ENCODE data around the gene FAHD2A. TPM values are rescaled to one million over a fixed set of nuclear protein-coding genes. Genes with fewer than 3 reads are reported as not detected.
A peak's percentile ranks its signal among the peaks of the same experiment; 100 is the strongest.

Gene FAHD2A
- total RNA-seq, 1 donor from 2014 or later, result 22.8 TPM

DNA sequence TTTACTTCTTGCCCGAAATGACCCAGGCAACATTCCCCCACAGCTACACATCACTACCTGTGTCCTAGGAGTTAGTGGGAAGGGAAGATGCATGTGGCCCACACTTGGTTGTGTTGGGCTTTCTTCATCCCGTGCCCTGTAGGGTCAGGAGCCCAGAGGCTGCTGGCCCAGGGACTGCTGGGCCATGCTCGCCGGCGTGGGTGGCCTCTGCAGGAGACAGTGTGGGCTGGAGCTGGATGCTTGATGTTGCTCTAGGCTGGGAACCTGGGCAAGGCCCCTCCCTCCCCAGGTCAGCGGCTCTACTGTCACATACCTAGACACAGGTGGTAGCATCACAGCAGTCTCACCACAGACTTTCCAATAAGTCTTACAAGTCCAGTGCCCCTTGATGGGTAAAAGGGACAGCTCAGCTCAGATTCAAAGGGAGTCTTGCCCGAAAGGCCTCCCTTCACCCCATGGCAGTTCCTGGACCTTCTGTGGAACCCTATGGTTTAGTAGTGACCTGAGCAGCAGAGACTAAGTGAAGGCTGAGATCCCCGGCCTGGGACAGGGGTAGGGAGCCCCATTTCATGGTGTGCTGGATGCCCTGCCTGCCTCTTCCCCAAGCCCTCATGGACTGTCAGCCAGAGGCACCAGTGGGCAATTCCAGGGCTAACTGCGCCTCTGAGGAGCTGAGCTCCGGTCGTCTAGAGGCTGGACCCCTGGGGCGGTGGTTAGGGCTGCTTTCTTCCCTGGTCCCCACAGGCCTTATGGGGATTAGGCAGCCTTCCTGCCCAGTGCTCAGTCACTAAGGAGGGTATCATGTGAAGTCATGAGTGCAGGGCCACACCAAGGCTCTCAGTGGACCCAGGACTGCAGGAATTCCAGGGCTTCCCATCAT lies 45.4 kb upstream of the FAHD2A start:
- no peaks in the 10 kb centered on the region for H3K4me1 ChIP-seq
- H3K9me3 ChIP-seq, result no peaks in the 10 kb centered on the region
- DNase-seq, result no peak
- H3K27me3 ChIP-seq, result no peaks in the 10 kb centered on the region
- ATAC-seq, result no peak
- H3K36me3 ChIP-seq, result no peaks in the 10 kb centered on the region
- intact Hi-C loops (cut with DNase I), result no loop called here
- H3K27ac ChIP-seq, result no peak overlapping the region
- no peak overlapping the region for H3K4me3 ChIP-seq
- TF ChIP-seq, protein P1, sequence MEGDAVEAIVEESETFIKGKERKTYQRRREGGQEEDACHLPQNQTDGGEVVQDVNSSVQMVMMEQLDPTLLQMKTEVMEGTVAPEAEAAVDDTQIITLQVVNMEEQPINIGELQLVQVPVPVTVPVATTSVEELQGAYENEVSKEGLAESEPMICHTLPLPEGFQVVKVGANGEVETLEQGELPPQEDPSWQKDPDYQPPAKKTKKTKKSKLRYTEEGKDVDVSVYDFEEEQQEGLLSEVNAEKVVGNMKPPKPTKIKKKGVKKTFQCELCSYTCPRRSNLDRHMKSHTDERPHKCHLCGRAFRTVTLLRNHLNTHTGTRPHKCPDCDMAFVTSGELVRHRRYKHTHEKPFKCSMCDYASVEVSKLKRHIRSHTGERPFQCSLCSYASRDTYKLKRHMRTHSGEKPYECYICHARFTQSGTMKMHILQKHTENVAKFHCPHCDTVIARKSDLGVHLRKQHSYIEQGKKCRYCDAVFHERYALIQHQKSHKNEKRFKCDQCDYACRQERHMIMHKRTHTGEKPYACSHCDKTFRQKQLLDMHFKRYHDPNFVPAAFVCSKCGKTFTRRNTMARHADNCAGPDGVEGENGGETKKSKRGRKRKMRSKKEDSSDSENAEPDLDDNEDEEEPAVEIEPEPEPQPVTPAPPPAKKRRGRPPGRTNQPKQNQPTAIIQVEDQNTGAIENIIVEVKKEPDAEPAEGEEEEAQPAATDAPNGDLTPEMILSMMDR (IDR thresholded peaks at IDR 0.05), result no peak

DNA sequence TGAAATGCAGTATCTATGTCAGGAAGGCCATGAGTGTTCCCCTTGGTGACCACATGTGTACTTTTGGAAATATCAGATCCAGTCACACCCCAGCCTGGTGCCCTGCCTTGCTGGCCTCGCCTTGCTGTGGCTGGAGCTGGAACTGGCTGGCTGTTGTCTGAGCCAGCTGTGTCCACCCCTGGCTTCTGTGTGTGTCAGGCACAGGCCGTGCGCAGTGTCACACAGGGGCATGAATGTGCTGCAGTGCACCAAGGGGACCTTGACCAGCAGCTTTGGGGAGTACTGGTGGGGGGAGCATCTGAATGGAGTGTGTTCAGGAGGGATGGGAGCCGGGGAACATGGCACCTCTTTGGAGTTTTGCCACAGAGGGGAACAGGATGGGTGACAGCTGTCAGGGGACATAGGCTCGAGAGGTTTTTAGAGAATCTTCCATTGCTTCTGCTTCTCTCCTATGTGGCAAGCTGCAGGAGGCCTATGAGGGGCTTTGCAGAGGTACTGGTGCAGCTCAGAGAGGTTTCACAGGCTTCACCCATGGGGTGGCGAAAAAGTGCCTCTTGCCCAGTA lies 44.7 kb upstream of the FAHD2A start:
- no peaks in the 10 kb centered on the region for H3K4me1 ChIP-seq
- no peaks in the 10 kb centered on the region for H3K36me3 ChIP-seq
- H3K4me3 ChIP-seq, result no peak overlapping the region
- intact Hi-C loops (cut with DNase I), result no loop called here
- ATAC-seq, result no peak
- TF ChIP-seq, protein P1 (IDR thresholded peaks at IDR 0.05), result no peak
- no peaks in the 10 kb centered on the region for H3K9me3 ChIP-seq
- no peak overlapping the region for H3K27ac ChIP-seq
- H3K27me3 ChIP-seq, result no peaks in the 10 kb centered on the region
- DNase-seq, result peak; percentile 30

DNA sequence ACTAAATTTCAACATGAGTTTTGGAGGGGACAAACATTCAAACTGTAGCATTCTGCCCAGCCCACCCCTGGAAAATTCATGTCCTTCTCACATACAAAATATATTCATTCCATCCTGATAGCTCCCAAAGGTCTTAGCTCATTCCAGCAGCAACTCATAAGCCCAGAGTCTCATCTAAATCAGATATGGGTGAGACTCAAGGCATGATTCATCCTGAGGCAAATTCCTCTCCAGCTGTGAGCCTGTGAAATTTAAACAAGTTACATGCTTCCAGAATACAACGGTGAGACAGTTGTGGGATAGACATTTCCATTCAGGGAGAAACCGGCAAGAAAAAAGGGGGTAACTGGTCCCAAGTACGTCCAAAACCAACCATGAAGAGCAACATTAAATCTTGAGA lies 43.5 kb upstream of the FAHD2A start:
- intact Hi-C loops (cut with DNase I), result no loop called here
- H3K9me3 ChIP-seq, result no peaks in the 10 kb centered on the region
- no peaks in the 10 kb centered on the region for H3K4me1 ChIP-seq
- no peak overlapping the region for H3K27ac ChIP-seq
- no peaks in the 10 kb centered on the region for H3K27me3 ChIP-seq
- ATAC-seq (no peak), DNase-seq (no peak)
- TF ChIP-seq, protein P1 (IDR thresholded peaks at IDR 0.05), result no peak
- H3K36me3 ChIP-seq, result no peaks in the 10 kb centered on the region
- no peak overlapping the region for H3K4me3 ChIP-seq

DNA sequence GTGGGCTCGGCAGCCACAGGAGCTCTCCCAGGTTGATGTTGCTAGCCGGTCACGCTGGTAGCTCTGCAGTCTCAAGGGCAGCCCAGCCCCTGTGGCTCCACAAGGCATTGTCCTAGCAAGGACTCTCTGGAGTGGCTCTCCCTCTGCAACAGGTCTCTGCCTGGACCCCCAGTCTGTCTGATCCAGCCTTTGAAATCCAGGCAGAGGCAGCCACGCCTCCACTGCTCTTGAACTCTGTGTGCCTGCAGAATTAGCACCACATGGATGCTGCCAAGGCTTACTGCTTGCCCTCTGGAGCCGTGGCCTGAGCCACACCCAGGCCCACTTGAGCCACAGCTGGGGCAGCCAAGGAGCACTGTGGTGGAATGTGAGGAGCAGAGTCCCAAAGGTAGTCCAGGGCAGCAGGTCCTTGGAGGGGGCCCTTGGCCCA lies 43.0 kb upstream of the FAHD2A start:
- TF ChIP-seq, protein P1 (IDR thresholded peaks at IDR 0.05), result no peak
- Histone ChIP-seq H3K9me3 (no peaks in the 10 kb centered on the region), H3K27me3 (no peaks in the 10 kb centered on the region), H3K4me3 (no peak overlapping the region), H3K4me1 (no peaks in the 10 kb centered on the region), H3K27ac (no peak overlapping the region), H3K36me3 (no peaks in the 10 kb centered on the region)
- intact Hi-C loops (cut with DNase I), result no loop called here
- ATAC-seq, result no peak
- no peak for DNase-seq

DNA sequence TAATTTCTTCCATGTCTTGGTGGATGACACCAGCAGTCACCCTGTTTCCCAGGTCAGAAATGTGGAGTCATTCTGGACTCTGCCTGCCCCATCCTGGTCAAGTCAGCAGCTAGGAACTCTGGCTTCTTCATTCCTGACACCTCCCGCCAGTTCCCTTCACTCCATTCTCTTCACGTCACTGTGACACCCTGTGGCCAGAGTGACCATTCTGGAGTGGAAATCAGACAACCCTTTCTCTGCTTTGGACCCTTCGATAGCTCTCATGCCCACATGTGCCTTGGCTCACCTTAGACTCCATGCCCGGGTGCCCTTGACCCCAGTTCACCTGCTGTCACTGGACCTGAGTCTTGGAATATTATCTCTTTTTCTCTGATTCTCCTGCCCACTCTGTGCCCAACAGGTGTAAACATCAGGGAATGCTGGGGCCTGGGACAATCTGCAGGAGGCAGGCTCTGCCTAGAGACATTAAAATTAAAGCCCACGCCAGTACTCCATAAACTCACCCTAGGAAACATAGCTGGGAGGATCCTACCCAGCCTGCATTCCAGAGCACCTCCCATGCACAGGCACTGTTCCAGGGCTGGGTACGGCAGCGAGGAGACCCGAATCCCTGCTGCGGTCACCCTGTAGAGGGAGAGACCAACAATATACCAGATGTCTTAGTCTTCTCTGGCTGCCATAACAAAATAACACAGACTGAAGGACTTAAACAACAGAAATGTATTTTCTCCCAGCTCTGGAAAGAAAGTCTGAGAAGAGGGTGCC lies 41.1 kb upstream of the FAHD2A start:
- no peak overlapping the region for H3K4me3 ChIP-seq

More for the DNA sequence above, 41.1 kb upstream of the FAHD2A start:
- TF ChIP-seq, protein P1 (IDR thresholded peaks at IDR 0.05), result no peak
- intact Hi-C loops (cut with DNase I), result no loop called here
- Histone ChIP-seq H3K9me3 (no peaks in the 10 kb centered on the region), H3K27me3 (no peaks in the 10 kb centered on the region), H3K36me3 (no peaks in the 10 kb centered on the region), H3K4me1 (no peaks in the 10 kb centered on the region), H3K27ac (no peak overlapping the region)
- peak; percentile 20 for DNase-seq
- ATAC-seq, result no peak
